ENCODE results near the gene CATSPER2.
A peak's percentile ranks its signal among the peaks of the same experiment; 100 is the strongest.
"Not testable (repeated sequence)": the region's sequence is repeated elsewhere in the genome, so short reads cannot be mapped to it uniquely, and the experiment has no call there.

CATSPER2 gene

GRCh38 chr15:43648649-43649429, at the start of gene CATSPER2:
CATSPER2 (minus strand) TSS chr15:43648844; CDS start chr15:43648061, 783 bp downstream.
- DNase-seq = no peak

GRCh38 chr15:43693148-43694022, 44.7 kb upstream of the CATSPER2 start, which contains the start of gene CKMT1A:
CKMT1A (plus strand) TSS chr15:43693859; CDS start chr15:43694051, 192 bp downstream.
- not testable (repeated sequence) for DNase-seq

DNA sequence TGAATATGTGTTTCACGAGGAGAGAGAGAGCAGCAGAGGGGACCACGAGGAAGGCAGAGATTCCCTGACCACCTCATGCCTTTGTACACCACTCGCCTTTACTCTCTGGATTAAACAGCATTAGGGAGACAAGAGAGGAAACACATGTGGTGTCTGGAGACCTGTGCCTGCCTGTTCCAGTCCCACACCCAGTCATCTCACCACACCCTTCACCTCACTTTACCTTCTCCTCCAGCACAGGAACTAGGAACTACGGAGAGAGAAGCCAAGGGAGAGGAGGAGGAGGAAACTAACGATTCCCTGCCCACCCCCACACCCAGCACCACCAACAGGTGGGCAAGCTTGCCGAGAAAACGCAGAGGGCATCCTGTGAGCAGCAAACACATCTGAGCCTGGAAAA, 44.0 kb upstream of the CATSPER2 start:
- DNase-seq = not testable (repeated sequence)

DNA sequence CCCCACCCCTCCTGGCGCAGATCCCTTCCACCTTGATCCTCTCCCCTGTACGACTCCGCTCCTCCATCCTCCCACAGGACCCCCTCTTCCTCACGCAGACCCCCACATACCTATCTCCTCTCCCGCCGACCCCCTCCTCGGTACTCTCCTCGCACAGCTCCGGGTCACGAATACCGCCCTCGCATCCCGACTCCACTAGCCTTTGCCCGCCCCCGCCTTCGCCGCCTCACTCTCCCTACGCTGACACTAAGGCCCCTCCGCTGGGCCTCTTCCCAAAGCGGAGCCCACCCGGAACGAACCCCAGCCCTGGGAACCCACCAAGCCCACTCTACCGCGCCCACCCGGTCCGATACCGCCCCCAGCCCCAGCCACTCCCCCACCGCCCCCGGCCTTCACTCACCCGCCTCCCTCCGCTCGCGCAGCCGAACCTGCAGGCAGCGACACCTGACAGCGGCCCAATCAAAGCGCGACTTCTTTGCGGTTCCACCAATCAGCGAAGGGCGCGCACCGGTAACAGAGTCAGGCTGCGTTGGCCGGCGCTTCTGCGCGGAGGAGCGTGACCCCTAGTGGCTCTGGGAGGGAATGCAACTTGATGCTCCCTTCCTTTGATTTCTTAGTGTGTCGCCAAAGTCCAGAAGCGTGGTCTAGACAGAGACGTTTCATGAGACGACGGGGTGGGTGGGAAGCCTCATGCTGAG, 41.1 kb upstream of the CATSPER2 start:
- not testable (repeated sequence) for DNase-seq

DNA sequence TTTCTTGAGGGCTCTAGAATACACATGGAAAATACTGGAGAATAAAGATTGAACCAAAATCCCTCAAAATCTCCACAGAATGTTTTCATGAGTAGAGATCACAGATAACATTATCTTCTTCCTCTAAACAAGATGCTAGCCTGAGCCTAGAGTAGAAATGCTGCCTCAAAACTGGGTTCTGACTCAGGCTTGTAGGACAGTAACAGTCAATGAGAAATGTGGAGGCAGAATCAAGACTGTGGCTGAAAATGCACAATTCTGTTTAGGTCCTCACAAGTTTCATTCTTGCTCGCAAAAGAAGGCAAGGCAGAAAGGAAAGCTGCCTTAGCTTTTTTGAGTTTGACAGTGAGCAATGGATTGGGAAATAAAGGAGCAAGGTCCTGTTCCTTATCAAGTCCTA, 25.5 kb upstream of the CATSPER2 start:
- not testable (repeated sequence) for DNase-seq

DNA sequence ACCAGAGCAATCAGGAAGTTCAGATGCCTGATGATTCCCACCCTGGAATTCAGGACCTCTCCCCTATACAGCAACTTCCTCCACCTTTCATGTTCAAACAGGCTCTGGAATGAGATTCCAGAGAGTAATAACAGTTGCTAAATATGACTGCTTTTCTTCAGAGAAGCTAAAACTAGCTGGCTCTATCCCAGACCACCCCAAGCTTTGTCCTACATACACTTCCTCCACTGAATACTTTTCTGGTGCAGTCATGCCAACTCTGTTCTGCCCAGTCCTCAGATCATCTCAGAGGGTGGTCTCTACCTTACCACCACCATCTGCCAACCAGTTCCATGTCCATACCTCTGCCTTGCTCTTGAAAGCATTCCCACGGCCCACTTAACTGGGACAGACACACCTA, 17.5 kb upstream of the CATSPER2 start:
- not testable (repeated sequence) for DNase-seq

DNA sequence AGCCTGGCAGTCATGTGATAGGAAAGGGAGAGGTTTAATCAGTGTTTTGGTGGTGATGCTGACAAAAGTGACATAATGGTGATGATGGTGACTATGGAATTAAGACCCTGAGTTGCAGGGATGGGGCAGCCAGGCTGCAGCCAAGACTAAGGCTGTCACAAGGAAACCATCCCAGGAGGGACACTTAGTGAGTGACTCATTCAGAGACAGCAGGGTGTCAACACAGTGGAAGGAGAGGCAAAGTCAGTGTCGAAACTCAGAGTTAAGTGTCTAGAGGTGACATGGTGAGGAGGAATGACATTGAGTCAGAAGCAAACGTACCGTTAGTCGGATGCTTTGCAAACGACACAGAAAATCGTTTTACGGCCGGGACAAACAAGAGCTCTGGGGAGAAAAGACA, 14.7 kb upstream of the CATSPER2 start:
- not testable (repeated sequence) for DNase-seq

- DNase-seq = not testable (repeated sequence)
Measured at GRCh38 chr15:43662293-43662692, 13.6 kb upstream of the CATSPER2 start.

DNA sequence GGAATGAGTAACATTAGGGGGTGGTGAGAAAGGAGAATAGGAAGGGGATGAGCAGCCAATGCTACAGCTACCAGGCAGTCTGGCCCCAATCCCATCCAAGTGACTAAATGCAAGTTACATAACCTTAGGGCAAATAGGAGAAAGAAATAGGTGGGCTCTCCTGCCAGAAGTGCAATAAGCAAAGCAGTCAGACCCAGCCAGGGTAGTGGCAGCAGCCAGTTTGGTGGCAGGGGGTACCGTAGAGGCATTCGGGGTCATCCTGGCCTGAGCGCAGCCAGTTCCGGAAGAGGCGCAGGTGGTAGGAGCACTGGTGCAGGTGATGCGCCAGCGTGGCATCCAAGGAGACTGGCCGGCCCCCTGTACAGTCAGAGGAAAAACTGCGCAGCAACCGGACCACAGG, 11.1 kb upstream of the CATSPER2 start:
- DNase-seq = not testable (repeated sequence)

- DNase-seq = not testable (repeated sequence)
Measured at GRCh38 chr15:43649430-43649926, 834 bp upstream of the CATSPER2 start.

GRCh38 chr15:43638464-43639204, 10.0 kb downstream of the CATSPER2 start:
- not testable (repeated sequence) for DNase-seq

- not testable (repeated sequence) for DNase-seq
Measured at GRCh38 chr15:43626937-43627336, 21.7 kb downstream of the CATSPER2 start.

GRCh38 chr15:43625106-43625505, 23.5 kb downstream of the CATSPER2 start:
- DNase-seq = no peak

DNA sequence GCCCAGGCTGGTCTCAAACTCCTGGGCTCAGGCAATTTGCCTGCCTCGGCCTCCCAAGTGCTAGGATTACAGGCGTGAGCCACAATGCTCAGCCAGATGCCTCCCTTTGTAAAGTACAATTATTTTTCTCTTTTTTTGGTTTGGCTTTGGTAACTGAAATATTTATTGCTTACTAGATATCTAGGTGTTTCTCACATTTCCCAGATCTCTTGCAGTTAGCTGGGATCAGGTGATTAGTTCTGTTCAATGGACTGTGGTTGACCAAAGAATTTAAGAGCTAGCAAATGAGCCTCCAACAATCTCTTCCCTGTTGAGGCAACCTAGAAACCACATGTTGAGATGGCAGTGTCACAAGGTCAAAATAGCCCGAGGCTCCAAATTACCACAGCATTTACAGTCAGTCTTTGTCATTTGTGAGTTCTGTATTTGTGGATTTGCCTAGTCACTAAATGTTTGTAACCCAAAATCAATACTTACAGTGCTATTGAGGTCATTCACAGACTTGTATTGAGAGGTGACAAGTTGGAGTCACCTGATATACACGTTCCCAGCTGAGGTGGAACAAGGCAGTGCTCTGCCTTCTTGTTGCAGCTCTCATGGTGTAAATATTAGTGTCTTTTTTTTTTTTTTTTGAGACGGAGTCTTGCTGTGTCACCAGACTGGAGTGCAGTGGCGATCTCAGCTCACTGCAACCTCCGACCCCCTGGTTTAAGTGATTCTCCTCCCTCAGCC, 26.4 kb downstream of the CATSPER2 start:
- not testable (repeated sequence) for DNase-seq

- DNase-seq = not testable (repeated sequence)
Measured at GRCh38 chr15:43618700-43619099, 29.9 kb downstream of the CATSPER2 start, which contains the start of gene STRC. STRC (minus strand) TSS chr15:43618800; CDS start chr15:43618722, 78 bp downstream.

DNA sequence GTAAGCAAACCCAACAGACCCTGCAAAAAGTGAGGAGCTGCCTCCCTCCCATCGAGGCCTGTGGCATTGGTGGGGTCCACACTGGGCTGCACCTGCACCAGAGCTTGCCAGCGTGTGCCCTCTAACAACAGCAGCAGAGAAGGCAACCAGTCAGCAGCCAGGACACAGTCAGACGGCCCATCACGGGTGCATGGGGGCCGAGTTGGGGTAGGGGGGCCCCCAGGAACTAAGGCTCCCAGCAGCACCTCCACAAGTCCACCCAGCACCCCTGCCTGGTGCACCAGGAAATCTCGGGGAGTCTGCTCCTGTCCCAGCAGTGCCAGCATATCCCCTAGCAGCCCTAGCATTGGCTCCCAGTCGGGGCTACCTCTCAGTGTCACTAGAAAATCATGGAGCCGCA, 30.9 kb downstream of the CATSPER2 start:
- DNase-seq = not testable (repeated sequence)

DNA sequence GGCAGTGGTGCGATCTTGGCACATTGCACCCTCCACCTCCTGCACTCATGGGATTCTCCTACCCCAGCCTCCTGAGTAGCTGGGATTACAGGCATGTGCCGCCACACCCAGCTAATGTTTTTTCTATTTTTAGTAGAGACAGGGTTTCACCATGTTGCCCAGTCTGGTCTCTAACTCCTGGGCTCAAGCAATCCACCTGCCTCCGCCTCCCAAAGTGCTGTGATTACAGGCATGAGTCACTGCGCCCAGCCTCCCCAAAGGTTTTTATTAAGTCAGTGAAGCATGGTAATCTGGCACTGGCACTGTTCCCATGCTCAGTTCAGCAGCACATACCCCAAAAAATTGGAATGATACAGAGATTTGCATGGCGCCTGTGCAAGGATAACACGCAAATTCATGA, 46.4 kb downstream of the CATSPER2 start:
- DNase-seq = peak in 31 of 56 donors; percentile 1 to 79 (median 23)

- DNase-seq = not testable (repeated sequence)
Measured at GRCh38 chr15:43600200-43600599, 48.4 kb downstream of the CATSPER2 start.

GRCh38 chr15:43599131-43599530, 49.5 kb downstream of the CATSPER2 start:
- DNase-seq = peak in 16 of 56 donors; percentile 2 to 47 (median 9)
